Esophagus squamous epithelium (tissue), 4 donors: ENCODE data around the gene NR3C1.

Source experiments
- POLR2A ChIP-seq, 4 donors: fragments of 450-650 bp; IDR thresholded peaks; one replicate each; pipeline ENCODE4 v1.6.1; 2017; ENCODE audit warnings: antibody characterized with exemption in 4 of 4, mild to moderate bottlenecking in 4 of 4, moderate library complexity in 3 of 4
- TF ChIP-seq, protein P1 (sequence below), 6 experiments: fragments of 450-650 bp in 4 of 6; fragments of 200-600 bp in 2 of 6; sonication (generic) in 2 of 6; IDR thresholded peaks; one replicate each; pipeline ENCODE4 v1.5.1; 2016 to 2019; ENCODE audit warnings: antibody characterized with exemption in 6 of 6, mild to moderate bottlenecking in 4 of 6, moderate library complexity in 4 of 6

DNA sequence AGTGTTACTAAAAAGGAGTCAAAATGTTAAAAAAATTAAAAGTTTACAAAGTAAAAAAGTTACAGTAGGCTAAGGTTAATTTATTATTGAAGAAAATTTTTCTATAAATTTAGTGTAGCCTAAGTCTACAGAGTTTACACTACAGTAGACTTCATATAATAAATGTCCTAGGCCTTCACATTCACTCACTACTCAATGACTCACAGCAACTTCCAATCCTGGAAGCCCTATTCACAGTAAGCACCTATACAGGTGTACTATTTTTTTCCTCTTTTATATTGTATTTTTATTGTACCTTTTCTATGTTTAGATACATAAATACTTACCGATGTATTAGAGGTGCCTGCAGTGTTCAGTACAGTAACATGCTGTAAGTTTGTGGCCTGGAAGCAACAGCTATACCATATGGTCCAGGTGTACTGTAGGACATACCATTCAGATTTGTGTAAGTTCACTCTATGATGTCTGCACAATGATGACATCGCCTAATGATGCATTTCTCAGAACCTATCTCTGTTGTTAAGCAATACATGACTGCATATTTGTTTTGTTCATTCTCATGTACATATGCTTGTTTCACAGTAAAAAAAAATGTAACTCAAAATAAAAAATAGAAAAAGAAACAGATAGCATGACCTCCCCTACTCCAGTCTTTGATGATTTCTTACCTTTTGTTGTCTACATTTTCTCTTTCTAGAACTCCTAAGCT, 64.7 kb downstream of the NR3C1 start:
- TF ChIP-seq, protein P1, sequence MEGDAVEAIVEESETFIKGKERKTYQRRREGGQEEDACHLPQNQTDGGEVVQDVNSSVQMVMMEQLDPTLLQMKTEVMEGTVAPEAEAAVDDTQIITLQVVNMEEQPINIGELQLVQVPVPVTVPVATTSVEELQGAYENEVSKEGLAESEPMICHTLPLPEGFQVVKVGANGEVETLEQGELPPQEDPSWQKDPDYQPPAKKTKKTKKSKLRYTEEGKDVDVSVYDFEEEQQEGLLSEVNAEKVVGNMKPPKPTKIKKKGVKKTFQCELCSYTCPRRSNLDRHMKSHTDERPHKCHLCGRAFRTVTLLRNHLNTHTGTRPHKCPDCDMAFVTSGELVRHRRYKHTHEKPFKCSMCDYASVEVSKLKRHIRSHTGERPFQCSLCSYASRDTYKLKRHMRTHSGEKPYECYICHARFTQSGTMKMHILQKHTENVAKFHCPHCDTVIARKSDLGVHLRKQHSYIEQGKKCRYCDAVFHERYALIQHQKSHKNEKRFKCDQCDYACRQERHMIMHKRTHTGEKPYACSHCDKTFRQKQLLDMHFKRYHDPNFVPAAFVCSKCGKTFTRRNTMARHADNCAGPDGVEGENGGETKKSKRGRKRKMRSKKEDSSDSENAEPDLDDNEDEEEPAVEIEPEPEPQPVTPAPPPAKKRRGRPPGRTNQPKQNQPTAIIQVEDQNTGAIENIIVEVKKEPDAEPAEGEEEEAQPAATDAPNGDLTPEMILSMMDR (IDR thresholded peaks at IDR 0.05), result no peak
- TF ChIP-seq POLR2A (IDR thresholded peaks at IDR 0.05), result no peak
